H1 (cell line): ENCODE data around the gene B3GLCT. TPM values are rescaled to one million over a fixed set of nuclear protein-coding genes. Genes with fewer than 3 reads are reported as not detected.

Source experiments
- CTCF ChIA-PET: fragments of 300-600 bp; sonication (Branson Sonifier 250); formaldehyde crosslinking; loops from one replicate; lab custom pipeline; 2021; ENCODE audit not compliant: partially characterized antibody; lab: Charles Lee
- POLR2A ChIA-PET: fragments of 300-600 bp; sonication (Branson Sonifier 250); formaldehyde crosslinking; loops from one replicate; lab custom pipeline; 2021; ENCODE audit warnings: inconsistent platforms; ENCODE audit not compliant: partially characterized antibody; lab: Charles Lee
- DNase-seq, 2 experiments: peaks; one replicate each; pipeline versions ENCODE4 v3.0.0 to v3.0.0-alpha.2; 2010 to 2022; ENCODE audit warnings: low spot score in 2 of 2, low read depth in 1 of 2, mixed read lengths in 1 of 2
- FAIRE-seq: peaks from 2 replicates; lab custom pipeline; 2011; peaks lifted over from hg19 to GRCh38; lab: Jason Lieb, UNC
- H2AFZ ChIP-seq: 2 replicates; pipeline ENCODE4 v1.8.1; 2012; ENCODE audit warnings: low read length, inconsistent platforms
- H2AK5ac ChIP-seq: 2 replicates; pipeline ENCODE4 v1.6.1; 2013; ENCODE audit warnings: low read depth, low read length
- H2BK120ac ChIP-seq: replicated peaks from 2 replicates; pipeline ENCODE3; 2013; ENCODE audit warnings: low read depth, low read length, inconsistent platforms
- H2BK12ac ChIP-seq: 2 replicates; pipeline ENCODE4 v1.6.1; 2013; ENCODE audit warnings: low read depth, low read length
- H2BK15ac ChIP-seq: 2 replicates; pipeline ENCODE4 v1.6.1; 2013; ENCODE audit warnings: low read length
- H2BK20ac ChIP-seq: 2 replicates; pipeline ENCODE4 v1.6.1; 2013; ENCODE audit warnings: low read length
- H2BK5ac ChIP-seq: 2 replicates; pipeline ENCODE4 v1.6.1; 2013; ENCODE audit warnings: low read depth, low read length
- H3K14ac ChIP-seq: 2 replicates; pipeline ENCODE4 v1.6.1; 2013; ENCODE audit warnings: inconsistent platforms; ENCODE audit not compliant: insufficient read length
- H3K18ac ChIP-seq: 2 replicates; pipeline ENCODE4 v1.6.1; 2013; ENCODE audit warnings: low read length; ENCODE audit errors: extremely low read depth
- H3K23ac ChIP-seq: 2 replicates; pipeline ENCODE4 v1.6.1; 2013; ENCODE audit warnings: inconsistent platforms; ENCODE audit not compliant: insufficient read length
- H3K23me2 ChIP-seq: 2 replicates; pipeline ENCODE4 v1.6.1; 2013; ENCODE audit warnings: low read depth, low read length
- H3K27ac ChIP-seq: 2 replicates; pipeline ENCODE4 v1.6.1; 2011; ENCODE audit warnings: low read depth, low read length, inconsistent platforms
- H3K27me3 ChIP-seq, 4 experiments: replicated peaks in 1 of 4; 1 replicate in 1 of 4; 2 replicates in 3 of 4; pipeline versions ENCODE4 v1.6.1 to v1.8.1; 2011 to 2013; ENCODE audit warnings: low read length in 3 of 4, mild to moderate bottlenecking in 3 of 4, inconsistent platforms in 2 of 4, mixed read lengths in 2 of 4, moderate library complexity in 1 of 4; ENCODE audit not compliant: control insufficient read depth in 3 of 4, insufficient read depth in 3 of 4; ENCODE audit errors: extremely low read depth in 1 of 4
- H3K36me3 ChIP-seq, 4 experiments: 2 replicates each; pipeline versions ENCODE4 v1.6.1 to v1.8.1; 2011 to 2013; ENCODE audit warnings: mild to moderate bottlenecking in 4 of 4, low read length in 3 of 4, moderate library complexity in 2 of 4, control low read depth in 1 of 4, inconsistent platforms in 1 of 4; ENCODE audit not compliant: insufficient read depth in 4 of 4, control insufficient read depth in 2 of 4
- H3K4ac ChIP-seq: replicated peaks from 2 replicates; pipeline ENCODE3; 2013; ENCODE audit warnings: low read length, low read depth, mixed read lengths, inconsistent platforms; ENCODE audit not compliant: insufficient read length
- H3K4me1 ChIP-seq, 4 experiments: replicated peaks in 1 of 4; 1 replicate in 1 of 4; 2 replicates in 3 of 4; pipeline versions ENCODE4 v1.6.1 to v1.8.1; 2011 to 2013; ENCODE audit warnings: low read length in 3 of 4, inconsistent platforms in 2 of 4, mixed read lengths in 1 of 4; ENCODE audit not compliant: insufficient read depth in 4 of 4, control insufficient read depth in 3 of 4
- H3K4me2 ChIP-seq, 2 experiments: 2 replicates each; pipeline versions ENCODE4 v1.6.1 to v1.8.1; 2011 to 2013; ENCODE audit warnings: low read depth in 2 of 2, low read length in 2 of 2, control low read depth in 1 of 2, inconsistent platforms in 1 of 2, mild to moderate bottlenecking in 1 of 2; ENCODE audit not compliant: insufficient read depth in 1 of 2
- H3K4me3 ChIP-seq, 4 experiments: fragments of 200-600, 300-600 bp in 1 of 4; sonication (generic), shearing (Covaris generic), sonication (Bioruptor Twin) in 1 of 4; 2 replicates each; pipeline versions ENCODE4 v1.5.1 to v1.8.1; 2011 to 2016; ENCODE audit warnings: low read length in 4 of 4, low read depth in 3 of 4, control low read depth in 2 of 4, inconsistent platforms in 2 of 4, mild to moderate bottlenecking in 2 of 4, mixed read lengths in 1 of 4, moderate library complexity in 1 of 4; ENCODE audit not compliant: insufficient read depth in 2 of 4; ENCODE audit errors: extremely low read depth in 1 of 4
- H3K56ac ChIP-seq: replicated peaks from 2 replicates; pipeline ENCODE3; 2013; ENCODE audit warnings: low read depth, mild to moderate bottlenecking, mixed read lengths, low read length, inconsistent platforms; ENCODE audit not compliant: insufficient read length
- H3K79me1 ChIP-seq: 2 replicates; pipeline ENCODE4 v1.6.1; 2013; ENCODE audit warnings: low read depth, low read length, control low read depth
- H3K79me2 ChIP-seq, 2 experiments: 2 replicates each; pipeline versions ENCODE4 v1.6.1 to v1.8.1; 2012 to 2013; ENCODE audit warnings: low read length in 2 of 2, mild to moderate bottlenecking in 2 of 2, inconsistent platforms in 1 of 2; ENCODE audit not compliant: insufficient read depth in 2 of 2, control insufficient read depth in 1 of 2
- H3K9ac ChIP-seq, 4 experiments: replicated peaks in 1 of 4; 1 replicate in 1 of 4; 2 replicates in 3 of 4; pipeline versions ENCODE4 v1.6.1 to v1.8.1; 2011 to 2013; ENCODE audit warnings: low read depth in 3 of 4, low read length in 3 of 4, control low read depth in 2 of 4, mild to moderate bottlenecking in 2 of 4, moderate library complexity in 2 of 4, inconsistent platforms in 1 of 4; ENCODE audit errors: extremely low read depth in 1 of 4
- H3K9me3 ChIP-seq, 2 experiments: 2 replicates each; pipeline versions ENCODE4 v1.6.1 to v1.8.1; 2012 to 2013; ENCODE audit warnings: mild to moderate bottlenecking in 2 of 2, moderate library complexity in 2 of 2, control low read depth in 1 of 2, inconsistent platforms in 1 of 2, low read depth in 1 of 2, low read length in 1 of 2, mixed read lengths in 1 of 2; ENCODE audit not compliant: insufficient read depth in 2 of 2
- H4K20me1 ChIP-seq, 2 experiments: replicated peaks in 1 of 2; 2 replicates each; pipeline versions ENCODE3 to v1.8.1; 2011 to 2013; ENCODE audit warnings: inconsistent platforms in 2 of 2, low read length in 2 of 2, mild to moderate bottlenecking in 1 of 2; ENCODE audit not compliant: insufficient read depth in 2 of 2, control insufficient read depth in 1 of 2
- H4K5ac ChIP-seq: 2 replicates; pipeline ENCODE4 v1.6.1; 2013; ENCODE audit warnings: low read length, low read depth, mixed read lengths, inconsistent platforms; ENCODE audit not compliant: insufficient read length
- H4K8ac ChIP-seq: 2 replicates; pipeline ENCODE4 v1.8.0; 2013; ENCODE audit warnings: mild to moderate bottlenecking, moderate library complexity, low read length, inconsistent platforms; ENCODE audit not compliant: insufficient read depth; ENCODE audit errors: extremely low read depth
- H4K91ac ChIP-seq: replicated peaks from 2 replicates; pipeline ENCODE3; 2013; ENCODE audit warnings: low read length, mixed read lengths, inconsistent platforms; ENCODE audit not compliant: insufficient read length
- CBX8 ChIP-seq: fragments of 300-800, 300-1000 bp; sonication (generic); IDR thresholded peaks from 2 replicates; pipeline ENCODE4 v1.7.1; 2016; ENCODE audit warnings: low read depth, low read length, borderline replicate concordance
- CEBPB ChIP-seq: IDR thresholded peaks from 2 replicates; pipeline ENCODE4 v1.6.1; 2012; ENCODE audit warnings: low read depth, low read length
- GABPA ChIP-seq: IDR thresholded peaks from 2 replicates; pipeline ENCODE4 v1.6.1; 2011; ENCODE audit warnings: mild to moderate bottlenecking, low read length, moderate library complexity, borderline replicate concordance; ENCODE audit not compliant: insufficient read depth
- MAFK ChIP-seq: IDR thresholded peaks from 2 replicates; pipeline ENCODE4 v1.6.1; 2012; ENCODE audit warnings: low read depth, mild to moderate bottlenecking, improper control_type of control experiment, low read length
- RFX5 ChIP-seq: IDR thresholded peaks from 2 replicates; pipeline ENCODE4 v1.6.1; 2011; ENCODE audit warnings: low read depth, low read length, improper control_type of control experiment, borderline replicate concordance
- SAP30 ChIP-seq: fragments of 300-600 bp; sonication (generic); IDR thresholded peaks from 2 replicates; pipeline ENCODE4 v1.7.1; 2012; ENCODE audit warnings: low read length, moderate library complexity, mild to moderate bottlenecking, inconsistent platforms; ENCODE audit not compliant: insufficient read depth, insufficient replicate concordance
- TCF12 ChIP-seq: IDR thresholded peaks from 2 replicates; pipeline ENCODE4 v1.6.1; 2011; ENCODE audit warnings: low read depth, mild to moderate bottlenecking, low read length
- WGBS, 2 experiments: shearing (Covaris generic) in 1 of 2; methylation state at CpG; one replicate each; pipeline versions ENCODE4 v1.1.6 to v1.1.7; 2013 to 2015; ENCODE audit warnings: low lambda C conversion rate in 2 of 2, mixed read lengths in 2 of 2, inconsistent platforms in 1 of 2, low coverage in 1 of 2, missing lambda C conversion rate in 1 of 2; ENCODE audit not compliant: insufficient replicate concordance in 2 of 2, insufficient coverage in 1 of 2, insufficient read length in 1 of 2; ENCODE audit errors: extremely low coverage in 1 of 2, missing lambda C conversion rate in 1 of 2; 5-methylcytosine and 5-hydroxymethylcytosine counted together
- polyA plus RNA-seq, 7 experiments: library from polyadenylated mRNA; depleted of rRNA in 3 of 7; stranded (reverse) in 5 of 7; unstranded in 2 of 7; fragments of >200 nt in 5 of 7; fragments of 200-250 nt in 2 of 7; gene quantifications; 1 replicate in 5 of 7; 2 replicates in 1 of 7; 4 replicates in 1 of 7; pipeline versions ENCODE4 v1.2.1 to v1.2.3, GENCODE V29; 2011 to 2013; ENCODE audit warnings: missing spikeins in 2 of 7, mixed read lengths in 2 of 7
- total RNA-seq: library from RNA; stranded (reverse); fragmentation: NEBNext Ultra II Directional; extraction: Animal tissue kit (Norgen Biotek cat#: 25700); gene quantifications from 2 replicates; pipeline ENCODE4 v1.2.1, GENCODE V29; 2021
- TF ChIP-seq, protein P1 (sequence below), 3 experiments: IDR thresholded peaks; 1 replicate in 2 of 3; 2 replicates in 1 of 3; pipeline versions ENCODE4 v1.5.1 to v1.6.1; 2011; ENCODE audit warnings: low read length in 3 of 3, mild to moderate bottlenecking in 3 of 3, inconsistent platforms in 2 of 3, low read depth in 1 of 3, moderate library complexity in 1 of 3; ENCODE audit not compliant: insufficient read depth in 1 of 3; ENCODE audit errors: control extremely low read depth in 1 of 3

B3GLCT gene
- total and polyA plus RNA-seq, 2 of the 8 experiments (the other 6 are each of a cell fraction or from before 2014, with no cell fraction given), result 1.5 to 4.1 TPM

DNA sequence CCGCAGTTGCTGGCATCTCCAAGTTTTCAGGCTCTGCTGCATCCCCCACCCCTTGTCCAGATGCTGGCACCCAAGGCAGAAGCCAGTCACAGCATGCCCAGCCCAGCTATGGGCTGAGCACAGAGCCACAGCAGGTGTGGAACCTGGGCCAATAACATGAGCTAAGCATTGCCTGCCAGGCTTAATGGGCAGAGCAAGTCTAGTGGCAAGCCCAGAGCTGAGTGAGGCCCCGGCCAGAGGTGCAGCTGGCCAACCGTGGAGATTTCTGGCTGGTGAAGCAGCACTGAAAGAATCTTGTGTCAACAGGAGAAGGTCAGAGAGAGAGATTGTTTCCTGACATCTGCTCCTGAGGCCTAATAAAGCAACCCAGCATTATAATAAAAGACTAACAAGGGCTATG, 111.0 kb downstream of the B3GLCT start:
- Histone ChIP-seq H2BK20ac (no peak overlapping the region), H2BK15ac (no peak overlapping the region), H3K18ac (no peak overlapping the region), H2BK5ac (no peak overlapping the region), H3K23me2 (no peaks in the 10 kb centered on the region), H3K56ac (no peak overlapping the region), H4K91ac (no peak overlapping the region), H3K4me1 (no peaks in the 10 kb centered on the region), H3K27me3 (no peaks in the 10 kb centered on the region), H2AFZ (no peak overlapping the region), H3K79me1 (no peaks in the 10 kb centered on the region), H3K27ac (no peak overlapping the region), H3K4me3 (no peak overlapping the region), H4K8ac (no peak overlapping the region), H3K23ac (no peak overlapping the region), H2AK5ac (no peak overlapping the region), H3K79me2 (no peaks in the 10 kb centered on the region), H4K5ac (no peak overlapping the region), H3K4ac (no peak overlapping the region), H3K36me3 (peaks cover 0 to 13% (median 1%) of the 10 kb centered on the region in 4 experiments; a peak in 4 of 8 replicates), H3K9ac (no peak overlapping the region), H2BK12ac (no peak overlapping the region), H4K20me1 (no peaks in the 10 kb centered on the region), H3K14ac (no peak overlapping the region), H3K4me2 (no peak overlapping the region), H3K9me3 (peaks cover 29 to 39% of the 10 kb centered on the region in 2 experiments), H2BK120ac (no peak overlapping the region)
- FAIRE-seq, result no peak
- ChIA-PET POLR2A (interaction anchor here (0.6 kb wide), 1 partner anchor 1743 kb away, joined by 3 read pairs; no protein-coding TSS in a partner anchor), CTCF (interaction anchor here (1.9 kb wide), 1 partner anchor 75 kb away, joined by 9 read pairs; no protein-coding TSS in a partner anchor)
- no peak for TF ChIP-seq CBX8
- TF ChIP-seq MAFK, result no peak
- TF ChIP-seq, protein P1, sequence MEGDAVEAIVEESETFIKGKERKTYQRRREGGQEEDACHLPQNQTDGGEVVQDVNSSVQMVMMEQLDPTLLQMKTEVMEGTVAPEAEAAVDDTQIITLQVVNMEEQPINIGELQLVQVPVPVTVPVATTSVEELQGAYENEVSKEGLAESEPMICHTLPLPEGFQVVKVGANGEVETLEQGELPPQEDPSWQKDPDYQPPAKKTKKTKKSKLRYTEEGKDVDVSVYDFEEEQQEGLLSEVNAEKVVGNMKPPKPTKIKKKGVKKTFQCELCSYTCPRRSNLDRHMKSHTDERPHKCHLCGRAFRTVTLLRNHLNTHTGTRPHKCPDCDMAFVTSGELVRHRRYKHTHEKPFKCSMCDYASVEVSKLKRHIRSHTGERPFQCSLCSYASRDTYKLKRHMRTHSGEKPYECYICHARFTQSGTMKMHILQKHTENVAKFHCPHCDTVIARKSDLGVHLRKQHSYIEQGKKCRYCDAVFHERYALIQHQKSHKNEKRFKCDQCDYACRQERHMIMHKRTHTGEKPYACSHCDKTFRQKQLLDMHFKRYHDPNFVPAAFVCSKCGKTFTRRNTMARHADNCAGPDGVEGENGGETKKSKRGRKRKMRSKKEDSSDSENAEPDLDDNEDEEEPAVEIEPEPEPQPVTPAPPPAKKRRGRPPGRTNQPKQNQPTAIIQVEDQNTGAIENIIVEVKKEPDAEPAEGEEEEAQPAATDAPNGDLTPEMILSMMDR (IDR thresholded peaks at IDR 0.05; ENCODE audit: control extremely low read depth in 1 of 3, insufficient read depth in 1 of 3, low read depth in 1 of 3, low read length in 3 of 3), result no peak
- TF ChIP-seq GABPA, result no peak
- no peak for TF ChIP-seq RFX5
- TF ChIP-seq SAP30, result no peak
- no peak for TF ChIP-seq CEBPB
- TF ChIP-seq TCF12, result no peak
- 80% methylated on average over 3 of the region's 3 CpGs; no CpG with 5 or more reads in 1 of the 2 experiments for WGBS, 2 experiments
- DNase-seq, result no peak
